ENCODE measurements around the gene MYO6.

Gene MYO6

GRCh38 chr6:75819776-75820487, 70.9 kb downstream of the MYO6 start:
- no peak for DNase-seq (ENCODE audit: low read depth in 4 of 4, low spot score in 1 of 4)

- no peak for DNase-seq (ENCODE audit: low read depth in 4 of 4, low spot score in 1 of 4)
Observed at GRCh38 chr6:75824160-75824559, 75.1 kb downstream of the MYO6 start.

- DNase-seq (ENCODE audit: low read depth in 4 of 4, low spot score in 1 of 4) = no peak
Observed at GRCh38 chr6:75827163-75827562, 78.1 kb downstream of the MYO6 start.

- DNase-seq (ENCODE audit: low read depth in 4 of 4, low spot score in 1 of 4) = no peak
Observed at GRCh38 chr6:75830959-75831885, 82.2 kb downstream of the MYO6 start.

GRCh38 chr6:75834447-75834846, 85.4 kb downstream of the MYO6 start:
- DNase-seq (ENCODE audit: low read depth in 4 of 4, low spot score in 1 of 4) = no peak

GRCh38 chr6:75842191-75842590, 93.2 kb downstream of the MYO6 start:
- DNase-seq (ENCODE audit: low read depth in 4 of 4, low spot score in 1 of 4) = no peak

- DNase-seq (ENCODE audit: low read depth in 4 of 4, low spot score in 1 of 4) = no peak
Observed at GRCh38 chr6:75842732-75843131, 93.7 kb downstream of the MYO6 start.

GRCh38 chr6:75843396-75843795, 94.4 kb downstream of the MYO6 start:
- DNase-seq (ENCODE audit: low read depth in 4 of 4, low spot score in 1 of 4) = no peak

- DNase-seq (ENCODE audit: low read depth in 4 of 4, low spot score in 1 of 4) = no peak
Observed at GRCh38 chr6:75848274-75848673, 99.2 kb downstream of the MYO6 start.

- DNase-seq (ENCODE audit: low read depth in 4 of 4, low spot score in 1 of 4) = no peak
Observed at GRCh38 chr6:75849329-75850025, 100.4 kb downstream of the MYO6 start.

- DNase-seq (ENCODE audit: low read depth in 4 of 4, low spot score in 1 of 4) = no peak
Observed at GRCh38 chr6:75850026-75850833, 101.2 kb downstream of the MYO6 start.

- DNase-seq (ENCODE audit: low read depth in 4 of 4, low spot score in 1 of 4) = no peak
Observed at GRCh38 chr6:75852721-75853120, 103.7 kb downstream of the MYO6 start.

GRCh38 chr6:75853806-75854205, 104.8 kb downstream of the MYO6 start:
- no peak for DNase-seq (ENCODE audit: low read depth in 4 of 4, low spot score in 1 of 4)

- peak in 1 of 4 experiments; percentile 9 for DNase-seq (ENCODE audit: low read depth in 4 of 4, low spot score in 1 of 4)
Observed at GRCh38 chr6:75855052-75855451, 106.0 kb downstream of the MYO6 start.

- DNase-seq (ENCODE audit: low read depth in 4 of 4, low spot score in 1 of 4) = no peak
Observed at GRCh38 chr6:75856902-75857301, 107.9 kb downstream of the MYO6 start.

GRCh38 chr6:75863001-75863400, 114.0 kb downstream of the MYO6 start:
- DNase-seq (ENCODE audit: low read depth in 4 of 4, low spot score in 1 of 4) = no peak

GRCh38 chr6:75863784-75864183, 114.7 kb downstream of the MYO6 start:
- DNase-seq (ENCODE audit: low read depth in 4 of 4, low spot score in 1 of 4) = no peak

- no peak for DNase-seq (ENCODE audit: low read depth in 4 of 4, low spot score in 1 of 4)
Observed at GRCh38 chr6:75864446-75864845, 115.4 kb downstream of the MYO6 start.

- no peak for DNase-seq (ENCODE audit: low read depth in 4 of 4, low spot score in 1 of 4)
Observed at GRCh38 chr6:75870389-75870788, 121.3 kb downstream of the MYO6 start.

GRCh38 chr6:75874224-75874623, 125.2 kb downstream of the MYO6 start:
- no peak for DNase-seq (ENCODE audit: low read depth in 4 of 4, low spot score in 1 of 4)

GRCh38 chr6:75876152-75876551, 127.1 kb downstream of the MYO6 start:
- no peak for DNase-seq (ENCODE audit: low read depth in 4 of 4, low spot score in 1 of 4)
